WTC11 (cell line): ENCODE data around the gene TLR10. TPM values are rescaled to one million over a fixed set of nuclear protein-coding genes. Genes with fewer than 3 reads are reported as not detected.
"Not testable (repeated sequence)": the region's sequence is repeated elsewhere in the genome, so short reads cannot be mapped to it uniquely, and the experiment has no call there.

Source experiments
- ATAC-seq: fragments of 200-7000 bp; cut with Tn5 transposase; 2 replicates; pipeline ENCODE4 v1.10.0; 2021; ENCODE audit warnings: mild to moderate bottlenecking, moderate library complexity
- CTCF ChIA-PET: fragments of 300-600 bp; sonication (Branson Sonifier 250); formaldehyde crosslinking; loops from one replicate; lab custom pipeline; 2021; ENCODE audit warnings: antibody characterized with exemption; lab: Charles Lee
- POLR2A ChIA-PET: fragments of 350-600 bp; sonication (Branson Sonifier 250); formaldehyde crosslinking; loops from one replicate; lab custom pipeline; 2021; ENCODE audit warnings: antibody characterized with exemption; lab: Charles Lee
- DNase-seq: peaks from one replicate; pipeline ENCODE4 v3.0.0; 2021; ENCODE audit warnings: low spot score
- H3K27ac Mint-ChIP-seq: 2 replicates; pipeline ENCODE4 v1.8.0; 2021; ENCODE audit warnings: mixed read lengths
- H3K27me3 Mint-ChIP-seq: 2 replicates; pipeline ENCODE4 v1.8.0; 2021; ENCODE audit warnings: low read depth, mild to moderate bottlenecking, moderate library complexity, mixed read lengths
- H3K36me3 Mint-ChIP-seq: 2 replicates; pipeline ENCODE4 v1.8.0; 2021; ENCODE audit warnings: mixed read lengths
- H3K4me1 Mint-ChIP-seq: 2 replicates; pipeline ENCODE4 v1.8.0; 2022; ENCODE audit warnings: mixed read lengths
- H3K4me3 Mint-ChIP-seq: 2 replicates; pipeline ENCODE4 v1.8.0; 2021; ENCODE audit warnings: mild to moderate bottlenecking, moderate library complexity, mixed read lengths
- H3K9me3 Mint-ChIP-seq: 2 replicates; pipeline ENCODE4 v1.8.0; 2021; ENCODE audit warnings: mixed read lengths
- ETV6 ChIP-seq: sonication (generic); formaldehyde crosslinking; IDR thresholded peaks from 2 replicates; pipeline ENCODE4 v1.8.1; 2022; ENCODE audit warnings: mild to moderate bottlenecking, missing genetic modification reagents
- HMGA2 ChIP-seq: fragments of 250-450 bp; sonication (Bioruptor Pico); IDR thresholded peaks from 2 replicates; pipeline ENCODE4 v1.4.0; 2021; ENCODE audit warnings: mild to moderate bottlenecking, moderate library complexity
- MYBL2 ChIP-seq: sonication (generic); formaldehyde crosslinking; IDR thresholded peaks from 2 replicates; pipeline ENCODE4 v1.8.1; 2023; ENCODE audit warnings: mild to moderate bottlenecking, moderate library complexity, missing genetic modification reagents
- ZNF138 ChIP-seq: sonication (generic); formaldehyde crosslinking; conservative IDR thresholded peaks from 2 replicates; pipeline ENCODE4 v1.8.1; 2022; ENCODE audit warnings: mild to moderate bottlenecking, moderate library complexity, missing genetic modification reagents
- ZNF263 ChIP-seq: sonication (generic); formaldehyde crosslinking; IDR thresholded peaks from 2 replicates; pipeline ENCODE4 v1.8.1; 2022; ENCODE audit warnings: low read depth, mild to moderate bottlenecking, moderate library complexity, missing genetic modification reagents
- ZNF671 ChIP-seq: fragments of 250-450 bp; sonication (Bioruptor Pico); IDR thresholded peaks from 2 replicates; pipeline ENCODE4 v1.8.0; 2021; ENCODE audit warnings: mild to moderate bottlenecking
- total RNA-seq: library from RNA; stranded (reverse); gene quantifications from 3 replicates; pipeline ENCODE4 v1.2.3, GENCODE V29; 2021
- TF ChIP-seq, protein P1 (sequence below): sonication (generic); formaldehyde crosslinking; IDR thresholded peaks from 2 replicates; pipeline ENCODE4 v1.8.1; 2022; ENCODE audit warnings: missing genetic modification reagents, borderline replicate concordance
- TF ChIP-seq, protein P2 (sequence below): fragments of 250-450 bp; sonication (Bioruptor Pico); IDR thresholded peaks from 2 replicates; pipeline ENCODE4 v1.9.0; 2021; ENCODE audit warnings: mild to moderate bottlenecking
- TF ChIP-seq, protein P3 (sequence below): sonication (generic); formaldehyde crosslinking; IDR thresholded peaks from 2 replicates; pipeline ENCODE4 v1.8.1; 2022; ENCODE audit warnings: low read depth, mild to moderate bottlenecking, moderate library complexity, missing genetic modification reagents, borderline replicate concordance
- TF ChIP-seq, protein P4 (sequence below): fragments of 200-600 bp; IDR thresholded peaks from 2 replicates; pipeline ENCODE4 v1.8.0; 2022; ENCODE audit warnings: antibody characterized with exemption
- TF ChIP-seq, protein P5 (sequence below): fragments of 250-450 bp; sonication (Bioruptor Pico); IDR thresholded peaks from 2 replicates; pipeline ENCODE4 v1.9.0; 2021; ENCODE audit warnings: moderate library complexity, mild to moderate bottlenecking, inconsistent platforms, borderline replicate concordance
- TF ChIP-seq, protein P6 (sequence below): sonication (generic); formaldehyde crosslinking; IDR thresholded peaks from 2 replicates; pipeline ENCODE4 v1.8.0; 2023; ENCODE audit warnings: missing genetic modification reagents
- TF ChIP-seq, protein P7 (sequence below): sonication (generic); formaldehyde crosslinking; IDR thresholded peaks from 2 replicates; pipeline ENCODE4 v1.8.1; 2023; ENCODE audit warnings: mild to moderate bottlenecking, missing genetic modification reagents, moderate library complexity
- TF ChIP-seq, protein P8 (sequence below): sonication (generic); formaldehyde crosslinking; IDR thresholded peaks from 2 replicates; pipeline ENCODE4 v1.8.0; 2023; ENCODE audit warnings: mild to moderate bottlenecking, missing genetic modification reagents

TLR10 gene
- total RNA-seq, 1 experiment from 2014 or later, result not detected

DNA sequence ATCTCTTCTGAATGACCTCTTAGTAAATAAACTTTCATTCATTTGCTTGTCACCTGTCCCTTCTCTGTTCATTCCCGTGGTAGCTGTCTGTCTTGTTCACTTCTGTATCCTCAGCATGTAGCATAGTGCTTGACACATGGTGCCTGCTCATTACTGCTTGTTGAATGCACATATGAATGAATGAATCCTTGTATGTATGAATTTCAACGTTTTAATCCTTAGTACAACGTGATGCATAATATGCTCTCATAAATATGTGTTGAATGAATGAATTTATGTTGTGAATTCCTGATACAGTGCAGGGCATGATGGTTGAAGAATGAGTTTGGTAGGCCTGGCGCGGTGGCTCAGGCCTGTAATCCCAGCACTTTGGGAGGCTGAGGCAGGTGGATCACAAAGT, 3.0 kb downstream of the TLR10 start:
- ATAC-seq, result no peak
- H3K36me3 Mint-ChIP-seq, result no peaks in the 10 kb centered on the region
- no peaks in the 10 kb centered on the region for H3K4me1 Mint-ChIP-seq
- TF ChIP-seq HMGA2 (CRISPR knock-in tag) (no peak), ETV6 (CRISPR knock-in tag) (no peak)
- TF ChIP-seq, protein P1, sequence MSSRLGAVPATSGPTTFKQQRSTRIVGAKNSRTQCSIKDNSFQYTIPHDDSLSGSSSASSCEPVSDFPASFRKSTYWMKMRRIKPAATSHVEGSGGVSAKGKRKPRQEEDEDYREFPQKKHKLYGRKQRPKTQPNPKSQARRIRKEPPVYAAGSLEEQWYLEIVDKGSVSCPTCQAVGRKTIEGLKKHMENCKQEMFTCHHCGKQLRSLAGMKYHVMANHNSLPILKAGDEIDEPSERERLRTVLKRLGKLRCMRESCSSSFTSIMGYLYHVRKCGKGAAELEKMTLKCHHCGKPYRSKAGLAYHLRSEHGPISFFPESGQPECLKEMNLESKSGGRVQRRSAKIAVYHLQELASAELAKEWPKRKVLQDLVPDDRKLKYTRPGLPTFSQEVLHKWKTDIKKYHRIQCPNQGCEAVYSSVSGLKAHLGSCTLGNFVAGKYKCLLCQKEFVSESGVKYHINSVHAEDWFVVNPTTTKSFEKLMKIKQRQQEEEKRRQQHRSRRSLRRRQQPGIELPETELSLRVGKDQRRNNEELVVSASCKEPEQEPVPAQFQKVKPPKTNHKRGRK (CRISPR knock-in tag), result no peak
- TF ChIP-seq, protein P2, sequence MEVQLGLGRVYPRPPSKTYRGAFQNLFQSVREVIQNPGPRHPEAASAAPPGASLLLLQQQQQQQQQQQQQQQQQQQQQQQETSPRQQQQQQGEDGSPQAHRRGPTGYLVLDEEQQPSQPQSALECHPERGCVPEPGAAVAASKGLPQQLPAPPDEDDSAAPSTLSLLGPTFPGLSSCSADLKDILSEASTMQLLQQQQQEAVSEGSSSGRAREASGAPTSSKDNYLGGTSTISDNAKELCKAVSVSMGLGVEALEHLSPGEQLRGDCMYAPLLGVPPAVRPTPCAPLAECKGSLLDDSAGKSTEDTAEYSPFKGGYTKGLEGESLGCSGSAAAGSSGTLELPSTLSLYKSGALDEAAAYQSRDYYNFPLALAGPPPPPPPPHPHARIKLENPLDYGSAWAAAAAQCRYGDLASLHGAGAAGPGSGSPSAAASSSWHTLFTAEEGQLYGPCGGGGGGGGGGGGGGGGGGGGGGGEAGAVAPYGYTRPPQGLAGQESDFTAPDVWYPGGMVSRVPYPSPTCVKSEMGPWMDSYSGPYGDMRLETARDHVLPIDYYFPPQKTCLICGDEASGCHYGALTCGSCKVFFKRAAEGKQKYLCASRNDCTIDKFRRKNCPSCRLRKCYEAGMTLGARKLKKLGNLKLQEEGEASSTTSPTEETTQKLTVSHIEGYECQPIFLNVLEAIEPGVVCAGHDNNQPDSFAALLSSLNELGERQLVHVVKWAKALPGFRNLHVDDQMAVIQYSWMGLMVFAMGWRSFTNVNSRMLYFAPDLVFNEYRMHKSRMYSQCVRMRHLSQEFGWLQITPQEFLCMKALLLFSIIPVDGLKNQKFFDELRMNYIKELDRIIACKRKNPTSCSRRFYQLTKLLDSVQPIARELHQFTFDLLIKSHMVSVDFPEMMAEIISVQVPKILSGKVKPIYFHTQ (CRISPR knock-in tag), result no peak
- CTCF ChIA-PET, result interaction anchor here (5.7 kb wide), 1 partner anchor 21 kb away, joined by 65 read pairs; no protein-coding TSS in a partner anchor
- POLR2A ChIA-PET, result no interaction called here
- DNase-seq, result no peak
- no peak overlapping the region for H3K4me3 Mint-ChIP-seq
- H3K27me3 Mint-ChIP-seq, result peaks cover 2% of the 10 kb centered on the region; the same call in 1 of the 2 replicates
- no peak overlapping the region for H3K27ac Mint-ChIP-seq
- peaks cover 10% of the 10 kb centered on the region for H3K9me3 Mint-ChIP-seq

DNA sequence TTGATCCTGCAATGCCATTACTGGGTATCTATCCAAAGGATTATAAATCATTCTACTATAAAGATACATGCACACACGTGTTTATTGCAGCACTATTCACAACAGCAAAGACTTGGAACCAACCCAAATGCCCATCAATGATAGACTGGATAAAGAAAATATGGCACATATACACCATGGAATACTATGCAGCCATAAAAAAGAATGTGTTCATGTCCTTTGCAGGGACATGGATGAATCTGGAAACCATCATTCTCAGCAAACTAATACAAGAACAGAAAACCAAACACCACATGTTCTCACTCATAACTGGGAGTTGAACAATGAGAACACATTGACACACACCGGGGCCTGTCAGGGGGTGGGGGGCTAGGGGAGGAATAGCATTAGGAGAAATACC, 4.9 kb downstream of the TLR10 start:
- ATAC-seq, DNase-seq, H3K27ac Mint-ChIP-seq, H3K36me3 Mint-ChIP-seq, H3K4me3 Mint-ChIP-seq, H3K4me1 Mint-ChIP-seq, H3K27me3 Mint-ChIP-seq, POLR2A ChIA-PET, H3K9me3 Mint-ChIP-seq, CTCF ChIA-PET: not testable (repeated sequence)

DNA sequence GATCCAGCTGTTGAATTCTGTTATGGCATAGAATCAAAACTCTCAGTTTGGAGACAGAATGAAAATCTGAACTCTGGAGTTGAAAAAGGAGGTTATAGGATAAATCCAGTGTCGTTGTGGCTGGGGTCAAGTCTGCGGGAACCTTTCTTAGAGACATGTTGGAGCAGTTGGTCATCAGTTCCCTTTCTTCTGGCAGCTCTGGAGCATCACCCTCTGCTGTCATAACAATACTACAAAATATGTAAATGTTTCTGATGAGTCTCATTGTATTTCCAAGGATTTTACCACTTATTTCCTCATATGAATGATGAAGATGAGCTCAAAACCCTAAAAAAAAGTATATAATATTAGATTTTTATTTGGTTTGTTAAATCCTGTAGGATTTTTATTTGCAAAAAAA, 7.5 kb downstream of the TLR10 start:
- Mint-ChIP-seq H3K9me3 (peaks cover 11% of the 10 kb centered on the region), H3K27me3 (no peaks in the 10 kb centered on the region), H3K36me3 (no peaks in the 10 kb centered on the region), H3K27ac (no peak overlapping the region), H3K4me3 (no peak overlapping the region), H3K4me1 (no peaks in the 10 kb centered on the region)
- DNase-seq, result no peak
- no peak for TF ChIP-seq MYBL2
- TF ChIP-seq, protein P3, sequence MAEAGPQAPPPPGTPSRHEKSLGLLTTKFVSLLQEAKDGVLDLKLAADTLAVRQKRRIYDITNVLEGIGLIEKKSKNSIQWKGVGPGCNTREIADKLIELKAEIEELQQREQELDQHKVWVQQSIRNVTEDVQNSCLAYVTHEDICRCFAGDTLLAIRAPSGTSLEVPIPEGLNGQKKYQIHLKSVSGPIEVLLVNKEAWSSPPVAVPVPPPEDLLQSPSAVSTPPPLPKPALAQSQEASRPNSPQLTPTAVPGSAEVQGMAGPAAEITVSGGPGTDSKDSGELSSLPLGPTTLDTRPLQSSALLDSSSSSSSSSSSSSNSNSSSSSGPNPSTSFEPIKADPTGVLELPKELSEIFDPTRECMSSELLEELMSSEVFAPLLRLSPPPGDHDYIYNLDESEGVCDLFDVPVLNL (CRISPR knock-in tag), result no peak
- TF ChIP-seq ZNF263, result no peak
- TF ChIP-seq, protein P4, sequence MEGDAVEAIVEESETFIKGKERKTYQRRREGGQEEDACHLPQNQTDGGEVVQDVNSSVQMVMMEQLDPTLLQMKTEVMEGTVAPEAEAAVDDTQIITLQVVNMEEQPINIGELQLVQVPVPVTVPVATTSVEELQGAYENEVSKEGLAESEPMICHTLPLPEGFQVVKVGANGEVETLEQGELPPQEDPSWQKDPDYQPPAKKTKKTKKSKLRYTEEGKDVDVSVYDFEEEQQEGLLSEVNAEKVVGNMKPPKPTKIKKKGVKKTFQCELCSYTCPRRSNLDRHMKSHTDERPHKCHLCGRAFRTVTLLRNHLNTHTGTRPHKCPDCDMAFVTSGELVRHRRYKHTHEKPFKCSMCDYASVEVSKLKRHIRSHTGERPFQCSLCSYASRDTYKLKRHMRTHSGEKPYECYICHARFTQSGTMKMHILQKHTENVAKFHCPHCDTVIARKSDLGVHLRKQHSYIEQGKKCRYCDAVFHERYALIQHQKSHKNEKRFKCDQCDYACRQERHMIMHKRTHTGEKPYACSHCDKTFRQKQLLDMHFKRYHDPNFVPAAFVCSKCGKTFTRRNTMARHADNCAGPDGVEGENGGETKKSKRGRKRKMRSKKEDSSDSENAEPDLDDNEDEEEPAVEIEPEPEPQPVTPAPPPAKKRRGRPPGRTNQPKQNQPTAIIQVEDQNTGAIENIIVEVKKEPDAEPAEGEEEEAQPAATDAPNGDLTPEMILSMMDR, result no peak
- ATAC-seq, result no peak
- ChIA-PET POLR2A (no interaction called here), CTCF (interaction anchor here (1.3 kb wide), 1 partner anchor 16 kb away, joined by 4 read pairs; no protein-coding TSS in a partner anchor)

DNA sequence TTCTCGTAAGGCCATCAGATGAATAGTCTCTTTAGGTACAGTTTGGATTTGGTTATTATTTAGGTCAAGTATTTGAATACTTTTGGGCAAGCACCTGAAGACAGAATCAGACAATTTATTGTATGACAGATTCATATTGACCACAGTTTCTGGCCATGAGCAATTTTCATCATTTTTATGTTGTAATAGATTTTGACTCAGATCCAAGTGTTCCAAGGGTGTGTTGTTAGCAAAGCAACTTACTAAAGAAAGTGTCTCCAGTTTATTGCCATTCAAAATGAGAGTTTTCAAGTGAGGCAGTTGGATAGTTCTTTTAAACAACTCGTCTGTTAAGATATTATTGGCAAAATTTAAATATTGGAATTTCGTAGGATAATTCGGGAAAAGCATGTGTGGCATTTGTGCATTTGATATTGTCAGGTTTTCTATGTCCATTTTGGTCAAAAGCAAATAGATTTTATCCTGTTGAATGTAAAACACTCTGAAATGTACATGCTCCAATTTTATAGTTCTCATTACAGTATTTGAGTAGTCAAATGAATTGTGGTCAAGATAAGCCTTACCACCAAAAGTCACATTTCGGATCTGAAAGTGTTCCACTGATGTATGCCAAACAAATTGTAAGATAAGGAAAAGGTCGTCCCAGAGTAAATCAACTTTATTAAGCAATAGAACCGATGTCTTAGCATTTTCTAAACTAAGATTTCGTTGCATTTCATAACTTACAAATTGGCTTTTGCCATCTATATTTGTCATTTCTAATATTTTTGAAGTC, 8.4 kb downstream of the TLR10 start:
- Mint-ChIP-seq H3K36me3 (no peaks in the 10 kb centered on the region), H3K4me1 (no peaks in the 10 kb centered on the region), H3K27ac (no peak overlapping the region), H3K27me3 (no peaks in the 10 kb centered on the region), H3K9me3 (peaks cover 16% of the 10 kb centered on the region), H3K4me3 (no peak overlapping the region)
- DNase-seq (no peak), ATAC-seq (no peak)
- CTCF ChIA-PET, result interaction anchor here (1.3 kb wide), 1 partner anchor 15 kb away, joined by 4 read pairs; no protein-coding TSS in a partner anchor
- POLR2A ChIA-PET, result no interaction called here
- TF ChIP-seq, protein P5, sequence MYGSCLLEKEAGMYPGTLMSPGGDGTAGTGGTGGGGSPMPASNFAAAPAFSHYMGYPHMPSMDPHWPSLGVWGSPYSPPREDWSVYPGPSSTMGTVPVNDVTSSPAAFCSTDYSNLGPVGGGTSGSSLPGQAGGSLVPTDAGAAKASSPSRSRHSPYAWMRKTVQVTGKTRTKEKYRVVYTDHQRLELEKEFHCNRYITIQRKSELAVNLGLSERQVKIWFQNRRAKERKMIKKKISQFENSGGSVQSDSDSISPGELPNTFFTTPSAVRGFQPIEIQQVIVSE (CRISPR knock-in tag), result no peak
- no peak for TF ChIP-seq ZNF138 (CRISPR knock-in tag)
- no peak for TF ChIP-seq ZNF671 (CRISPR knock-in tag)
- TF ChIP-seq, protein P6, sequence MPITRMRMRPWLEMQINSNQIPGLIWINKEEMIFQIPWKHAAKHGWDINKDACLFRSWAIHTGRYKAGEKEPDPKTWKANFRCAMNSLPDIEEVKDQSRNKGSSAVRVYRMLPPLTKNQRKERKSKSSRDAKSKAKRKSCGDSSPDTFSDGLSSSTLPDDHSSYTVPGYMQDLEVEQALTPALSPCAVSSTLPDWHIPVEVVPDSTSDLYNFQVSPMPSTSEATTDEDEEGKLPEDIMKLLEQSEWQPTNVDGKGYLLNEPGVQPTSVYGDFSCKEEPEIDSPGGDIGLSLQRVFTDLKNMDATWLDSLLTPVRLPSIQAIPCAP (CRISPR knock-in tag), result no peak
- TF ChIP-seq, protein P7, sequence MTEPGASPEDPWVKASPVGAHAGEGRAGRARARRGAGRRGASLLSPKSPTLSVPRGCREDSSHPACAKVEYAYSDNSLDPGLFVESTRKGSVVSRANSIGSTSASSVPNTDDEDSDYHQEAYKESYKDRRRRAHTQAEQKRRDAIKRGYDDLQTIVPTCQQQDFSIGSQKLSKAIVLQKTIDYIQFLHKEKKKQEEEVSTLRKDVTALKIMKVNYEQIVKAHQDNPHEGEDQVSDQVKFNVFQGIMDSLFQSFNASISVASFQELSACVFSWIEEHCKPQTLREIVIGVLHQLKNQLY (CRISPR knock-in tag), result no peak
- TF ChIP-seq, protein P8, sequence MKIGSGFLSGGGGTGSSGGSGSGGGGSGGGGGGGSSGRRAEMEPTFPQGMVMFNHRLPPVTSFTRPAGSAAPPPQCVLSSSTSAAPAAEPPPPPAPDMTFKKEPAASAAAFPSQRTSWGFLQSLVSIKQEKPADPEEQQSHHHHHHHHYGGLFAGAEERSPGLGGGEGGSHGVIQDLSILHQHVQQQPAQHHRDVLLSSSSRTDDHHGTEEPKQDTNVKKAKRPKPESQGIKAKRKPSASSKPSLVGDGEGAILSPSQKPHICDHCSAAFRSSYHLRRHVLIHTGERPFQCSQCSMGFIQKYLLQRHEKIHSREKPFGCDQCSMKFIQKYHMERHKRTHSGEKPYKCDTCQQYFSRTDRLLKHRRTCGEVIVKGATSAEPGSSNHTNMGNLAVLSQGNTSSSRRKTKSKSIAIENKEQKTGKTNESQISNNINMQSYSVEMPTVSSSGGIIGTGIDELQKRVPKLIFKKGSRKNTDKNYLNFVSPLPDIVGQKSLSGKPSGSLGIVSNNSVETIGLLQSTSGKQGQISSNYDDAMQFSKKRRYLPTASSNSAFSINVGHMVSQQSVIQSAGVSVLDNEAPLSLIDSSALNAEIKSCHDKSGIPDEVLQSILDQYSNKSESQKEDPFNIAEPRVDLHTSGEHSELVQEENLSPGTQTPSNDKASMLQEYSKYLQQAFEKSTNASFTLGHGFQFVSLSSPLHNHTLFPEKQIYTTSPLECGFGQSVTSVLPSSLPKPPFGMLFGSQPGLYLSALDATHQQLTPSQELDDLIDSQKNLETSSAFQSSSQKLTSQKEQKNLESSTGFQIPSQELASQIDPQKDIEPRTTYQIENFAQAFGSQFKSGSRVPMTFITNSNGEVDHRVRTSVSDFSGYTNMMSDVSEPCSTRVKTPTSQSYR (CRISPR knock-in tag), result no peak
